ENCODE measurements around the gene ST8SIA1.

Gene ST8SIA1

GRCh38 chr12:22366181-22366580, 31.7 kb upstream of the ST8SIA1 start:
- ChIA-PET CTCF (no interaction called here), POLR2A (no interaction called here)
- no peak for DNase-seq (ENCODE audit: low read depth, low spot score)
- no peak overlapping the region for H3K4me3 ChIP-seq (ENCODE audit: low read depth, low read length)
- no peak for TF ChIP-seq CTCF (IDR thresholded peaks at IDR 0.05; ENCODE audit: insufficient read depth, low read length, missing control alignments)

DNA sequence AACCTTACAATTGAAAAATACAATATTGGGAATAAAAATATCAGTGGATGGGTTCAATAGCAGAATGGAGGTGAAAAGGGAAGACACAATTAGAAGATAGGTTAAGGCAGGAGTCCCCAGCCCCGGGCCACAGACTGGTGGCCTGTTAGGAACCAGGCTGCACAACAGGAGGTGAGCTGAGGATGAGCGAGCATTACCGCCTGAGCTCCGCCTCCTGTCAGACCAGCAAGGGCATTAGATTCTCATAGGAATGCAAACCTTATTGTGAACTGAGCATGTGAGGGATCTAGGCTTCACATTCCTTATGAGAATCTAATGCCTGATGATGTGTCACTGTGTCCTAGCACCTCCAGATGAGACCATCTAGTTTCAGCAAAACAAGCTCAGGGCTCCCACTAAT, 27.3 kb upstream of the ST8SIA1 start:
- CTCF ChIA-PET, result no interaction called here
- no peak for TF ChIP-seq CTCF (IDR thresholded peaks at IDR 0.05; ENCODE audit: insufficient read depth, low read length, missing control alignments)
- no peak overlapping the region for H3K4me3 ChIP-seq (ENCODE audit: low read depth, low read length)
- POLR2A ChIA-PET, result no interaction called here
- no peak for DNase-seq (ENCODE audit: low read depth, low spot score)

DNA sequence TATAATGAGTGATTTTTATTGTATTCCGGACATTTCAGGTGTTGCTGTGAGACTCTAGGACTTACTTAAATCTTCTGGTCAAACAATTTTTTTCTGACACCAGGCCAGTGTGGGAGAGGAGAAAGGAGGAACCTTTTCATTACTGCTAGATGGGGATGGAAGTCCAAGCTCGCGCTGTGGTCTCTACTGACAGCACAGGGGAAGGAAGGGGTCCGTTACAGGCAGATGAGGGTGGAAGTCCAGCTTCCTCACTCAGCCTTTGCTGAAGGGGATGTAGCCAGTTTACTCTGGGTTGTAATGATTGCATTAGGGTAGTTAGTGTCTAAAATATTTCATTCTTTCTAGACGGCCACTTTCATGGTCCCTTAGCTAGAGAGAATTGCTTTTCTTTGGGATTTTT, 26.3 kb upstream of the ST8SIA1 start:
- POLR2A ChIA-PET, result no interaction called here
- CTCF ChIA-PET, result no interaction called here
- H3K4me3 ChIP-seq (ENCODE audit: low read depth, low read length), result no peak overlapping the region
- DNase-seq (ENCODE audit: low read depth, low spot score), result no peak
- TF ChIP-seq CTCF (IDR thresholded peaks at IDR 0.05; ENCODE audit: insufficient read depth, low read length, missing control alignments), result no peak

DNA sequence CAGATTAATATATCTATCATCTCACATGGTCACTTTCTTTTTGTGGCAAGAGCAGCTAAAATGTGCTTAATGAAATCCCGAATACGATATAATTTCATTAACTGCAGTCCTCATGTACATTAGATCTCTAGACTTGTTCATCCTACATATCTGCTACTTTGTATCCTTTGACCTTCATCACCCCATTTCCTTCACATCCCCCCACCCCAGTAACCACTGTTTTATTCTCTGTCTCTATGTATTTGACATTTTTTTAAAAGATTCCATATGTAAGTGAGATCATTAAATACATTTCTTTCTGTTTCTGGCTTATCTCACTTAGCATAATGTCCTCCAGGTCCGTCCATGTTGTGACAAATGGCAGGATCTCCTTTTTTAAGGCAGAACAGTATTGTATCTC, 23.0 kb upstream of the ST8SIA1 start:
- CTCF ChIA-PET, result no interaction called here
- TF ChIP-seq CTCF (IDR thresholded peaks at IDR 0.05; ENCODE audit: insufficient read depth, low read length, missing control alignments), result no peak
- POLR2A ChIA-PET, result no interaction called here
- no peak overlapping the region for H3K4me3 ChIP-seq (ENCODE audit: low read depth, low read length)
- DNase-seq (ENCODE audit: low read depth, low spot score), result no peak

DNA sequence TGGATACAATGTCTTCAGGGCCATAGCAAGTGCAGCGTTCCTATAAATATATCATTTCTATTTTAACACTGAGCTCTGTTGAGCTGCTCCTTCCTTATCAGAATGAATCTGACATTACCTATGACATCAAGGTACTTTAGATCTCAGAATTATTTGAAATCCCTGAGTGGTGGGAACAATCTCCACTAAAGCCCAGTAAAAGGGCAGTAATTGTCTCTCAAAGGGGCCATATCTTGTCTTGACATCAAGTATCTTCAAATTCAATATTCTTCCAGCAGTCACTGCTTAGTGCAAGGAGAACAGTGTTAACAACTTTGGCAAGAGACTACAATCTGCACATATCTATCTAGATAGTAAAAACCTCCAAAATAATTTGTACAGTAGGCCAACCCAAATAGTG, 21.7 kb upstream of the ST8SIA1 start:
- ChIA-PET CTCF (interaction anchor here (1.2 to 1.6 kb wide), 2 partner anchors 21 to 255 kb away, joined by 3 to 5 read pairs; no protein-coding TSS in a partner anchor), POLR2A (no interaction called here)
- no peak for DNase-seq (ENCODE audit: low read depth, low spot score)
- TF ChIP-seq CTCF (IDR thresholded peaks at IDR 0.05; ENCODE audit: insufficient read depth, low read length, missing control alignments), result no peak
- H3K4me3 ChIP-seq (ENCODE audit: low read depth, low read length), result no peak overlapping the region

DNA sequence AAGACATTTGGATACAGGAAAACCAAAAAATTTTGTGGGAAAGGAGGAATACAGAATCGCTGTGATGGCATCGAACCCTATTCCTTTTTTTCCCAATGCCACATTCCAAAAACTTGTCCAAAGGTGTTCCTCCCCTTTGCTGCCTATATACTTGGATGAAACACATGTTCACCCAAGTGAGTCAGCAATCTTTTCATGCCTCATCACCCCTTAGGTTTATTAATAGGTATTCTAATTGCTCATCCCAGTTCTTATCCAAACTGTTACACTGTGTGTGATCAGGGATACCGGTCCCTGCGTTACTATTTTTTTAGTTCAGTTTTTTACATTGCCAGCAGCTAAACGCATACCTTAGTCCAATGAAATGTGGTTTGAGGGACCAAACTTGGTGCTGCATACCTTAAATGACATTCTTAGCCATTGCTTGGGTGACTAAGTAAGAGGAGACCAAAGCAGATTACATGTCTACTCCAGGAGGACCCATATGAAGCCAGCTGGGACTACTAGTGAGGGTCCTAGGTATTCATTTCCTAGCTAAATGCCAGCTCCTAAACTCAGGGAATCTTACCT, 20.6 kb upstream of the ST8SIA1 start:
- DNase-seq (ENCODE audit: low read depth, low spot score), result no peak
- POLR2A ChIA-PET, result no interaction called here
- no peak overlapping the region for H3K4me3 ChIP-seq (ENCODE audit: low read depth, low read length)
- CTCF ChIA-PET, result interaction anchor here (1.6 kb wide), 1 partner anchor 19 kb away, joined by 5 read pairs; no protein-coding TSS in a partner anchor
- no peak for TF ChIP-seq CTCF (IDR thresholded peaks at IDR 0.05; ENCODE audit: insufficient read depth, low read length, missing control alignments)
